Keratinocyte (primary cell): ENCODE results near the gene ZNF423. TPM values are rescaled to one million over a fixed set of nuclear protein-coding genes. Genes with fewer than 3 reads are reported as not detected.

ENCODE experiments used
- DNase-seq: peaks from one replicate; pipeline ENCODE4 v3.0.0-alpha.2; 2011; ENCODE audit warnings: low read depth, missing footprints, low spot score
- FAIRE-seq: peaks from 2 replicates; lab custom pipeline; 2011; peaks lifted over from hg19 to GRCh38; lab: Jason Lieb, UNC
- H2AFZ ChIP-seq: 2 replicates; pipeline ENCODE4 v1.6.0; 2012; ENCODE audit warnings: low read length, control low read depth, inconsistent platforms; ENCODE audit not compliant: control insufficient read depth
- H3K27ac ChIP-seq: 2 replicates; pipeline ENCODE4 v1.5.1; 2011; ENCODE audit warnings: low read length; ENCODE audit not compliant: control insufficient read depth, insufficient read depth
- H3K27me3 ChIP-seq: 3 replicates; pipeline ENCODE4 v1.6.0; 2011; ENCODE audit warnings: low read length; ENCODE audit not compliant: control insufficient read depth, insufficient read depth; ENCODE audit errors: extremely low read depth
- H3K36me3 ChIP-seq, 2 experiments: 2 replicates in 1 of 2; 3 replicates in 1 of 2; pipeline ENCODE4 v1.5.1; 2011; ENCODE audit warnings: low read length in 2 of 2, mild to moderate bottlenecking in 1 of 2; ENCODE audit not compliant: control insufficient read depth in 2 of 2, insufficient read depth in 2 of 2; ENCODE audit errors: extremely low read depth in 1 of 2
- H3K4me1 ChIP-seq: 3 replicates; pipeline ENCODE4 v1.5.1; 2011; ENCODE audit warnings: low read length; ENCODE audit not compliant: control insufficient read depth, insufficient read depth; ENCODE audit errors: extremely low read depth
- H3K4me2 ChIP-seq: 3 replicates; pipeline ENCODE4 v1.6.0; 2011; ENCODE audit warnings: low read depth, low read length; ENCODE audit not compliant: control insufficient read depth, insufficient read depth; ENCODE audit errors: extremely low read depth
- H3K4me3 ChIP-seq, 3 experiments: fragments of 200-600 bp in 1 of 3; sonication (generic) in 1 of 3; 2 replicates in 2 of 3; 3 replicates in 1 of 3; pipeline ENCODE4 v1.5.1; 2011 to 2016; ENCODE audit warnings: low read length in 3 of 3, mild to moderate bottlenecking in 3 of 3, control low read depth in 2 of 3, inconsistent platforms in 1 of 3, low read depth in 1 of 3, mixed read lengths in 1 of 3, mixed run types in 1 of 3, moderate library complexity in 1 of 3; ENCODE audit not compliant: control insufficient read depth in 2 of 3, insufficient read depth in 2 of 3; ENCODE audit errors: extremely low read depth in 1 of 3
- H3K79me2 ChIP-seq: 2 replicates; pipeline ENCODE4 v1.6.0; 2012; ENCODE audit warnings: low read length; ENCODE audit not compliant: control insufficient read depth, insufficient read depth
- H3K9ac ChIP-seq: 3 replicates; pipeline ENCODE4 v1.6.0; 2011; ENCODE audit warnings: low read length; ENCODE audit not compliant: control insufficient read depth, insufficient read depth; ENCODE audit errors: extremely low read depth
- H3K9me1 ChIP-seq: 3 replicates; pipeline ENCODE4 v1.6.0; 2011; ENCODE audit warnings: low read length; ENCODE audit not compliant: control insufficient read depth, insufficient read depth; ENCODE audit errors: extremely low read depth
- H3K9me3 ChIP-seq: 2 replicates; pipeline ENCODE4 v1.5.1; 2012; ENCODE audit warnings: low read depth, low read length; ENCODE audit not compliant: control insufficient read depth
- H4K20me1 ChIP-seq: 3 replicates; pipeline ENCODE4 v1.6.0; 2011; ENCODE audit warnings: low read length; ENCODE audit not compliant: control insufficient read depth, insufficient read depth; ENCODE audit errors: extremely low read depth
- EZH2 ChIP-seq: IDR thresholded peaks from one replicate; pipeline ENCODE4 v1.6.1; 2012; ENCODE audit warnings: inconsistent platforms, mild to moderate bottlenecking, low read length, moderate library complexity
- dilution Hi-C: fragments of 300-500 bp; cut with MboI; formaldehyde crosslinking; loops from one replicate; pipeline ENCODE4 v1.7.0; 2020; ENCODE audit warnings: low sequenced_read_pairs; ENCODE audit not compliant: extremely low pct_ligation_motif_present
- polyA plus RNA-seq, 5 experiments: library from polyadenylated mRNA; depleted of rRNA in 3 of 5; stranded (reverse) in 3 of 5; stranded (forward) in 1 of 5; unstranded in 1 of 5; fragments of >200 nt; gene quantifications; 1 replicate in 1 of 5; 2 replicates in 3 of 5; 3 replicates in 1 of 5; pipeline versions ENCODE4 v1.2.1 to v1.2.3, GENCODE V29; 2011 to 2012; ENCODE audit warnings: missing spikeins in 2 of 5, low read depth in 1 of 5, low replicate concordance in 1 of 5
- TF ChIP-seq, protein P1 (sequence below), 3 experiments: IDR thresholded peaks in 1 of 3; conservative IDR thresholded peaks in 1 of 3; optimal IDR thresholded peaks in 1 of 3; 2 replicates in 2 of 3; 3 replicates in 1 of 3; pipeline versions ENCODE3 to v1.5.1; 2011; ENCODE audit warnings: low read length in 3 of 3, mild to moderate bottlenecking in 3 of 3, moderate library complexity in 2 of 3, control low read depth in 1 of 3, inconsistent platforms in 1 of 3; ENCODE audit not compliant: insufficient read depth in 2 of 3; ENCODE audit errors: extremely low read depth in 1 of 3

The ZNF423 gene
- polyA plus RNA-seq, 1 donor (not counting 4 experiments of a cell fraction or from before 2014, with no cell fraction given): 0.05 TPM

DNA sequence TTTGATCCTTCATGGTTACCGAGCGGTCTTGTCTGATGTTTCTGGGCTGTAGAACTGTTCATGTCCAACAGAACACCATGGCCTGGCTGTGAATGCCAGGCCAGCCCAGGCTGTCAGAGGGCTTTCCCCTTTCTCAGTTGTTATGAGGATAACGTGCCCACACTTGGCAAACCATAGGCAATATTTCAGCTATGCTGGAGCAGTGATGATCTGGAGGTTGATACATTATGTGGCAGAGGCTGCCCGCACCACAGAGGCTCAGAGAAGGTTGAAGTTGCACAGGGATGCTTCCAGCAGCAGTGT lies 389.4 kb downstream of the ZNF423 start:
- no peaks in the 10 kb centered on the region for H3K79me2 ChIP-seq
- H2AFZ ChIP-seq: no peak overlapping the region
- no peaks in the 10 kb centered on the region for H3K36me3 ChIP-seq
- H3K27me3 ChIP-seq: peaks cover 7% of the 10 kb centered on the region
- dilution Hi-C loops: no loop called here
- DNase-seq (no peak), FAIRE-seq (no peak)
- H3K9me3 ChIP-seq: no peaks in the 10 kb centered on the region
- H3K27ac ChIP-seq: no peak overlapping the region
- no peaks in the 10 kb centered on the region for H3K9me1 ChIP-seq
- no peak for TF ChIP-seq EZH2
- TF ChIP-seq, protein P1, sequence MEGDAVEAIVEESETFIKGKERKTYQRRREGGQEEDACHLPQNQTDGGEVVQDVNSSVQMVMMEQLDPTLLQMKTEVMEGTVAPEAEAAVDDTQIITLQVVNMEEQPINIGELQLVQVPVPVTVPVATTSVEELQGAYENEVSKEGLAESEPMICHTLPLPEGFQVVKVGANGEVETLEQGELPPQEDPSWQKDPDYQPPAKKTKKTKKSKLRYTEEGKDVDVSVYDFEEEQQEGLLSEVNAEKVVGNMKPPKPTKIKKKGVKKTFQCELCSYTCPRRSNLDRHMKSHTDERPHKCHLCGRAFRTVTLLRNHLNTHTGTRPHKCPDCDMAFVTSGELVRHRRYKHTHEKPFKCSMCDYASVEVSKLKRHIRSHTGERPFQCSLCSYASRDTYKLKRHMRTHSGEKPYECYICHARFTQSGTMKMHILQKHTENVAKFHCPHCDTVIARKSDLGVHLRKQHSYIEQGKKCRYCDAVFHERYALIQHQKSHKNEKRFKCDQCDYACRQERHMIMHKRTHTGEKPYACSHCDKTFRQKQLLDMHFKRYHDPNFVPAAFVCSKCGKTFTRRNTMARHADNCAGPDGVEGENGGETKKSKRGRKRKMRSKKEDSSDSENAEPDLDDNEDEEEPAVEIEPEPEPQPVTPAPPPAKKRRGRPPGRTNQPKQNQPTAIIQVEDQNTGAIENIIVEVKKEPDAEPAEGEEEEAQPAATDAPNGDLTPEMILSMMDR (optimal IDR thresholded peaks at IDR 0.05 in 1 of 3, IDR thresholded peaks at IDR 0.05 in 1 of 3, conservative IDR thresholded peaks at IDR 0.05 in 1 of 3; ENCODE audit: extremely low read depth in 1 of 3, insufficient read depth in 2 of 3, low read length in 3 of 3): no peak
- no peak overlapping the region for H3K4me2 ChIP-seq
- H3K4me1 ChIP-seq: no peaks in the 10 kb centered on the region
- no peaks in the 10 kb centered on the region for H4K20me1 ChIP-seq
- H3K4me3 ChIP-seq: no peak overlapping the region
- H3K9ac ChIP-seq: no peak overlapping the region

GRCh38 chr16:49465661-49466528 lies 390.0 kb downstream of the ZNF423 start:
- DNase-seq: no peak
- no peaks in the 10 kb centered on the region for H4K20me1 ChIP-seq
- no peaks in the 10 kb centered on the region for H3K36me3 ChIP-seq
- no peak overlapping the region for H3K4me2 ChIP-seq
- no peak for FAIRE-seq
- peaks cover 7% of the 10 kb centered on the region for H3K27me3 ChIP-seq
- no peak for TF ChIP-seq EZH2
- TF ChIP-seq, protein P1 (optimal IDR thresholded peaks at IDR 0.05 in 1 of 3, IDR thresholded peaks at IDR 0.05 in 1 of 3, conservative IDR thresholded peaks at IDR 0.05 in 1 of 3; ENCODE audit: extremely low read depth in 1 of 3, insufficient read depth in 2 of 3, low read length in 3 of 3): no peak
- no peaks in the 10 kb centered on the region for H3K4me1 ChIP-seq
- no peaks in the 10 kb centered on the region for H3K9me3 ChIP-seq
- H3K79me2 ChIP-seq: no peaks in the 10 kb centered on the region
- dilution Hi-C loops: no loop called here
- H3K4me3 ChIP-seq: no peak overlapping the region
- H3K9me1 ChIP-seq: no peaks in the 10 kb centered on the region
- no peak overlapping the region for H2AFZ ChIP-seq
- no peak overlapping the region for H3K27ac ChIP-seq
- no peak overlapping the region for H3K9ac ChIP-seq
